ENCODE measurements around the gene ATP6V0B.

The ATP6V0B gene

DNA sequence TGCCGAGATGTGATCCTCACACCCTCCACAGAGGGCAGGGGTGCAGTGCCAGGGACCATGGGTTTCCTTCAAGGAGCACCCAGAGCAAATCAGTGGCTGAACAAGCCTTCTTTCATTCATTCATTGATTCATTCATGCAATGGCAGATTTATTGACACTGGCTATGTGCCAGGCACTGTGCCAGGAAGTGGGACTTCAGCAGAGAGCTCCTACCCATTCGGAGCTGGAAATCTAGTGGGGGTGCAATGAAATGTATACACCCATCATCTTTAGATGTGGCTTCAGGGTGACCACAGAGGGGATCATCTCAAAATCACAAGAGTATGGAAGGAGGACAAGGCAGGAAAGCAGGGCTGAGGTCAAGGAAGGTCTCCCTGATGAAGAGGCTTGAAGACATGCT is 37.6 kb downstream of the ATP6V0B start:
- no peak for DNase-seq (ENCODE audit: low spot score)
- no peak for TF ChIP-seq CTCF (IDR thresholded peaks at IDR 0.05; ENCODE audit: extremely low read depth, missing control alignments)

GRCh38 chr1:44012941-44013609 is 38.3 kb downstream of the ATP6V0B start:
- DNase-seq (ENCODE audit: low spot score): no peak
- TF ChIP-seq CTCF (IDR thresholded peaks at IDR 0.05; ENCODE audit: extremely low read depth, missing control alignments): no peak

DNA sequence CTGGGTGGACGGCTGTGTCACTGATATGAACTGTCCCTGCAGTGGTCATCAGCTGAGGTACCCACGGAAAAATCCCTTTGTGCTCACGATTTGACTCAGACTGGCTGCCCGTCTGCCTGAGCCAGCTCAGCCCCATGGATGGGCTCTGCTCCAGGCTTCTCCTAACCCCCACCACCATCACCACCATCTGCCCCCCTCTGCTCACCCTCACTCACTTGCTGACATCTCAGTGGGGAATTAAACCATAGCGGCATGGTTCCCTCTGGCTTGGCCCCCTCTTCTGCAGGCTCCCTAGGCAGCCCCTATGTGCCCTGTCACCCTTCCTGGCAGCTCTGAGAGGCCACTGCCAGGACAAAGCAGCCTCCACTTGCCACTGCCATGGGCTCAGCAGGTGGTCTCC is 39.2 kb downstream of the ATP6V0B start:
- no peak for TF ChIP-seq CTCF (IDR thresholded peaks at IDR 0.05; ENCODE audit: extremely low read depth, missing control alignments)

GRCh38 chr1:44014365-44015104 is 39.8 kb downstream of the ATP6V0B start:
- TF ChIP-seq CTCF (IDR thresholded peaks at IDR 0.05; ENCODE audit: extremely low read depth, missing control alignments): no peak
- DNase-seq (ENCODE audit: low spot score): no peak

More for the DNA sequence above, 39.2 kb downstream of the ATP6V0B start:
- DNase-seq (ENCODE audit: low spot score): no peak

GRCh38 chr1:44015206-44015605 is 40.4 kb downstream of the ATP6V0B start:
- no peak for DNase-seq (ENCODE audit: low spot score)
- TF ChIP-seq CTCF (IDR thresholded peaks at IDR 0.05; ENCODE audit: extremely low read depth, missing control alignments): no peak

- no peak for DNase-seq (ENCODE audit: low spot score)
- no peak for TF ChIP-seq CTCF (IDR thresholded peaks at IDR 0.05; ENCODE audit: extremely low read depth, missing control alignments)
These were observed 41.5 kb downstream of the ATP6V0B start for GRCh38 chr1:44016041-44016889.

All from GM20000 (cell line).